HL-60 (cell line): Measurements from ENCODE around the gene SLC6A9.

Experiments used
- DNase-seq, 2 experiments: peaks; one replicate each; pipeline ENCODE4 v3.0.0-alpha.2; 2010 to 2020; ENCODE audit warnings: low read depth in 1 of 2, low spot score in 1 of 2
- H3K27ac ChIP-seq: fragments of 250-450 bp; sonication (Bioruptor Pico); replicated peaks from 2 replicates; pipeline ENCODE4 v1.5.1; 2020; ENCODE audit warnings: mild to moderate bottlenecking, moderate library complexity
- H3K27me3 ChIP-seq: fragments of 250-450 bp; sonication (Bioruptor Pico); 2 replicates; pipeline ENCODE4 v1.5.1; 2021; ENCODE audit warnings: mild to moderate bottlenecking, moderate library complexity; ENCODE audit not compliant: insufficient read depth, poor library complexity, severe bottlenecking
- H3K4me3 ChIP-seq: replicated peaks from 2 replicates; pipeline ENCODE4 v1.5.1; 2011; ENCODE audit warnings: mild to moderate bottlenecking, control low read depth, low read length; ENCODE audit not compliant: insufficient read depth
- GABPA ChIP-seq: IDR thresholded peaks from 2 replicates; pipeline ENCODE4 v1.6.1; 2012; ENCODE audit warnings: low read depth
- POLR2AphosphoS5 ChIP-seq: IDR thresholded peaks from 2 replicates; pipeline ENCODE4 v1.6.1; 2012; ENCODE audit warnings: low read depth
- REST ChIP-seq: IDR thresholded peaks from 2 replicates; pipeline ENCODE4 v1.6.1; 2012; ENCODE audit warnings: low read depth; ENCODE audit not compliant: insufficient replicate concordance
- SPI1 ChIP-seq: IDR thresholded peaks from 2 replicates; pipeline ENCODE4 v1.6.1; 2012; ENCODE audit warnings: low read depth, mild to moderate bottlenecking, borderline replicate concordance
- TF ChIP-seq, protein P1 (sequence below): IDR thresholded peaks from one replicate; pipeline ENCODE4 v1.5.1; 2011; ENCODE audit warnings: low read length, control low read depth, inconsistent platforms; ENCODE audit not compliant: insufficient read depth

Gene SLC6A9

DNA sequence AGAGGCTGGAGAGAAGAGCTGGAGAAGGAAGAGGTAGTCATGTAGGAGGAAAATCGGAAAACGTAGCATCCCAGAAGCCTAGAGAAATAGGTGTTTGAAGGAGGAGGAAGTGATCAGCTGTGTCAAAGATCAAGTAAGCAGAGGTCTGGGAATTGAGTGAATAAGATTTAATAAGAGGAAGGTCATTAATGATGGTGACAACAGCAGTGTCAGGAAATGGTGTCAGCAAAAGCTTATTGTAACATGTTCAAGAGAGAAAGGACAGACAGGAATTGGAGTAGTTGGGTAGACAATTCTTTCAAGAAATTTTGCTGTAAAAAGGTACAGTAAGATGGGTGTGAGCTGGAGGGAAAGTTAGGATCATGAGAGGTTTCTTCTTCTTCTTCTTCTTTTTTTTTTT is 41.6 kb upstream of the SLC6A9 start:
- DNase-seq = no peak
- TF ChIP-seq POLR2AphosphoS5 (no peak), REST (no peak), GABPA (no peak), SPI1 (no peak)
- TF ChIP-seq, protein P1, sequence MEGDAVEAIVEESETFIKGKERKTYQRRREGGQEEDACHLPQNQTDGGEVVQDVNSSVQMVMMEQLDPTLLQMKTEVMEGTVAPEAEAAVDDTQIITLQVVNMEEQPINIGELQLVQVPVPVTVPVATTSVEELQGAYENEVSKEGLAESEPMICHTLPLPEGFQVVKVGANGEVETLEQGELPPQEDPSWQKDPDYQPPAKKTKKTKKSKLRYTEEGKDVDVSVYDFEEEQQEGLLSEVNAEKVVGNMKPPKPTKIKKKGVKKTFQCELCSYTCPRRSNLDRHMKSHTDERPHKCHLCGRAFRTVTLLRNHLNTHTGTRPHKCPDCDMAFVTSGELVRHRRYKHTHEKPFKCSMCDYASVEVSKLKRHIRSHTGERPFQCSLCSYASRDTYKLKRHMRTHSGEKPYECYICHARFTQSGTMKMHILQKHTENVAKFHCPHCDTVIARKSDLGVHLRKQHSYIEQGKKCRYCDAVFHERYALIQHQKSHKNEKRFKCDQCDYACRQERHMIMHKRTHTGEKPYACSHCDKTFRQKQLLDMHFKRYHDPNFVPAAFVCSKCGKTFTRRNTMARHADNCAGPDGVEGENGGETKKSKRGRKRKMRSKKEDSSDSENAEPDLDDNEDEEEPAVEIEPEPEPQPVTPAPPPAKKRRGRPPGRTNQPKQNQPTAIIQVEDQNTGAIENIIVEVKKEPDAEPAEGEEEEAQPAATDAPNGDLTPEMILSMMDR = no peak
- Histone ChIP-seq H3K4me3 (no peak overlapping the region), H3K27me3 (no peaks in the 10 kb centered on the region), H3K27ac (no peak overlapping the region)

DNA sequence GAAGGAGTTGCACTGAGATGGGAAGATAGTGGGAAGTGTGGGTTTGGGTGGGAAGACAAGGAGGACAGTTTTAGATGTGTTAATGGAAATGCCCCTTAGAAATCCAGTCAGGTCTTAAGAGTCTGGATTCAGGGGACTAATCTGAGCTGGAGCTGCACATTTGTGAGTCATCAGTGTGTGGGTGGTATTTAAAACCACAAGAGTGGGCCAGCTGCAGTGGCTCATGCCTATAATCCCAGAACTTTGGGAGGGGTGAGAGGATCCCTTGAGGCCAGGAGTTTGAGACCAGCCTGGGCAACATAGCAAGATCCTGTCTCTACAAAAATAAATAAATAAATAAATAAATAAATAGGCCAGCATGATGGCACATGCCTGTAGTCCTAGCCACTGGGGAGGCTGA is 40.9 kb upstream of the SLC6A9 start:
- DNase-seq = no peak
- H3K27ac ChIP-seq = no peak overlapping the region
- H3K27me3 ChIP-seq = no peaks in the 10 kb centered on the region
- TF ChIP-seq, protein P1 = no peak
- no peak for TF ChIP-seq POLR2AphosphoS5
- no peak for TF ChIP-seq REST
- TF ChIP-seq SPI1 = no peak
- no peak for TF ChIP-seq GABPA
- no peak overlapping the region for H3K4me3 ChIP-seq

GRCh38 chr1:44071461-44071860 is 40.2 kb upstream of the SLC6A9 start:
- TF ChIP-seq REST (no peak), GABPA (no peak)
- TF ChIP-seq, protein P1 = no peak
- no peak for DNase-seq
- H3K27ac ChIP-seq = no peak overlapping the region
- H3K4me3 ChIP-seq = no peak overlapping the region
- no peaks in the 10 kb centered on the region for H3K27me3 ChIP-seq
